Islet of Langerhans (tissue), 1 donor: ENCODE measurements around the gene SPATA16.
A peak's percentile ranks its signal among the peaks of the same experiment; 100 is the strongest.
"Not testable (repeated sequence)": the region's sequence is repeated elsewhere in the genome, so short reads cannot be mapped to it uniquely, and the experiment has no call there.

Source experiments
- FAIRE-seq: peaks from one replicate; lab custom pipeline; 2011; peaks lifted over from hg19 to GRCh38; lab: Jason Lieb, UNC

SPATA16 gene

GRCh38 chr3:172939651-172940293, 201.3 kb downstream of the SPATA16 start:
- no peak for FAIRE-seq

GRCh38 chr3:172938788-172939187, 202.2 kb downstream of the SPATA16 start:
- FAIRE-seq, result no peak

GRCh38 chr3:172931746-172932285, 209.2 kb downstream of the SPATA16 start:
- FAIRE-seq, result no peak

- FAIRE-seq, result no peak
These were observed 211.6 kb downstream of the SPATA16 start for GRCh38 chr3:172929451-172929850.

GRCh38 chr3:172924546-172924945, 216.5 kb downstream of the SPATA16 start:
- no peak for FAIRE-seq

GRCh38 chr3:172919297-172919683, 221.7 kb downstream of the SPATA16 start:
- FAIRE-seq, result peak; percentile 73

GRCh38 chr3:172918568-172919296, 222.3 kb downstream of the SPATA16 start:
- FAIRE-seq, result no peak

GRCh38 chr3:172918165-172918564, 222.9 kb downstream of the SPATA16 start:
- peak; percentile 99 for FAIRE-seq

- FAIRE-seq, result no peak
These were observed 225.0 kb downstream of the SPATA16 start for GRCh38 chr3:172915911-172916514.

- peak; percentile 79 for FAIRE-seq
These were observed 226.2 kb downstream of the SPATA16 start for GRCh38 chr3:172914854-172915253.

- FAIRE-seq, result peak; percentile 49
These were observed 227.0 kb downstream of the SPATA16 start for GRCh38 chr3:172913911-172914655.

- no peak for FAIRE-seq
These were observed 229.9 kb downstream of the SPATA16 start for GRCh38 chr3:172911142-172911541.

- FAIRE-seq, result peak; percentile 69
These were observed 232.2 kb downstream of the SPATA16 start for GRCh38 chr3:172908771-172909270.

- FAIRE-seq, result no peak
These were observed 235.6 kb downstream of the SPATA16 start for GRCh38 chr3:172905451-172905850.

- FAIRE-seq, result no peak
These were observed 236.2 kb downstream of the SPATA16 start for GRCh38 chr3:172904711-172905373.

GRCh38 chr3:172903642-172904320, 237.3 kb downstream of the SPATA16 start:
- no peak for FAIRE-seq

- FAIRE-seq, result no peak
These were observed 248.9 kb downstream of the SPATA16 start for GRCh38 chr3:172892158-172892557.

- no peak for FAIRE-seq
These were observed 255.3 kb downstream of the SPATA16 start for GRCh38 chr3:172885704-172886103.

GRCh38 chr3:172882563-172882962, 258.5 kb downstream of the SPATA16 start:
- FAIRE-seq, result no peak

GRCh38 chr3:172879381-172879780, 261.7 kb downstream of the SPATA16 start:
- not testable (repeated sequence) for FAIRE-seq

GRCh38 chr3:172877011-172877410, 264.0 kb downstream of the SPATA16 start:
- FAIRE-seq, result no peak
